ENCODE data around the gene ARL5C.

Gene ARL5C

DNA sequence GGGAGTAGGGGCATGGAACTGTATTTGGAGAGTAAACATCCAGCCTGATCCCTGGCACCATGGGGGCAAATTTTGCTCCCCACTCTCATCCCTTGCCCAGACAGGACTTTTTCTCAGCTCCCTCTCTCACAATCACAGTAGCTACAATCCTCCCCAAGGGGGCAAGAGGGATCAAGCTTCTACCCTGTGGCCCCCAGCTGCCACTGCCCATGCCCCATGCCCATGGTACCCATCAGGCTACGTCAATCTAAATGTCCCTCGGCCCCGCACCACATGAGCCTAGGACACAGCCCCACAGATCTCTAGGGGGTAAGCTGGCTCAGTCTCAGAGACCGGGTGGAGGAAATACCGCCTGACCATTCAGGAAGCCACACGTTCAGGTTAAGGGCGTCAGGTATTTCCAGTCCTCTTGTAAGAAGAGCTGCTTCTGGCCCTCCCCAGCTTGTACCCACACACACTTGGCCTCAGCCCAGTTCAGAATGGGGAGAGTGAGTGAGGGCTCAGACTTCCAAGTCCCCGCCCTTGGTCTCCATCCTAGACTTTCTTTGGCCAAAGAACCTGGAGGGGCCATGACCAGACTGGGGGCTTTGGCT, 29.7 kb upstream of the ARL5C start:
- Histone ChIP-seq H3K4me3 (peak overlapping the region in 2 of 7 experiments; percentile 60 to 74), H3K27ac (peak overlapping the region in 15 of 21 experiments; percentile 16 to 100 (median 82))

DNA sequence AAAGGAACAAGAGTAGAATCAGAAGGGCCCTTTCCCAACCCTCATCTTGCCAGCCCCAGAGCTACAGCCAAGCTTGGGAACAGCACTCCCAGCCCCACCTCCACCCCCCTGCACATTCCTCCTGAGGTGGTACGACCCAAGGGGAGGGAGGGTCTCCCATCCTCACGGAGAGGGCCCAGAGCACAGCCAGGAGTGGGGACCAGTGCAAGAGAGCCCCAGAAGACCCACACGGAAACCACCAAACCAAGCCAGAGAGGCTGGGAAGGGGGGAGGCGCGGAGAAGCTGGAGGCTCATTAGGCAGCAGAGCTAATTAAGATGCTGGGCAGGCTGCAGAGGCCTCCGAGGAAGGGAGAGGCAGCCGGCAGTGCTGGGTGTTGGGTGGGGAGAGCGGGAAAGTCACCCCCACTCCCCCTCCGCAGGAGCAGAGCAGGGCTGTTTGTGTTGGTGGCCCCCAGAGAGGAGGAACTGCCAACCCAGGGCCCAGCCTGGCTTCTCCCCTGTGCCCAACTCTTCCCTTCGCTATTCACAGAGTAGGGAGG, 29.1 kb upstream of the ARL5C start:
- Histone ChIP-seq H3K4me3 (peak overlapping the region in 1 of 7 experiments; percentile 74), H3K27ac (peak overlapping the region in 13 of 21 experiments; percentile 16 to 100 (median 79))

DNA sequence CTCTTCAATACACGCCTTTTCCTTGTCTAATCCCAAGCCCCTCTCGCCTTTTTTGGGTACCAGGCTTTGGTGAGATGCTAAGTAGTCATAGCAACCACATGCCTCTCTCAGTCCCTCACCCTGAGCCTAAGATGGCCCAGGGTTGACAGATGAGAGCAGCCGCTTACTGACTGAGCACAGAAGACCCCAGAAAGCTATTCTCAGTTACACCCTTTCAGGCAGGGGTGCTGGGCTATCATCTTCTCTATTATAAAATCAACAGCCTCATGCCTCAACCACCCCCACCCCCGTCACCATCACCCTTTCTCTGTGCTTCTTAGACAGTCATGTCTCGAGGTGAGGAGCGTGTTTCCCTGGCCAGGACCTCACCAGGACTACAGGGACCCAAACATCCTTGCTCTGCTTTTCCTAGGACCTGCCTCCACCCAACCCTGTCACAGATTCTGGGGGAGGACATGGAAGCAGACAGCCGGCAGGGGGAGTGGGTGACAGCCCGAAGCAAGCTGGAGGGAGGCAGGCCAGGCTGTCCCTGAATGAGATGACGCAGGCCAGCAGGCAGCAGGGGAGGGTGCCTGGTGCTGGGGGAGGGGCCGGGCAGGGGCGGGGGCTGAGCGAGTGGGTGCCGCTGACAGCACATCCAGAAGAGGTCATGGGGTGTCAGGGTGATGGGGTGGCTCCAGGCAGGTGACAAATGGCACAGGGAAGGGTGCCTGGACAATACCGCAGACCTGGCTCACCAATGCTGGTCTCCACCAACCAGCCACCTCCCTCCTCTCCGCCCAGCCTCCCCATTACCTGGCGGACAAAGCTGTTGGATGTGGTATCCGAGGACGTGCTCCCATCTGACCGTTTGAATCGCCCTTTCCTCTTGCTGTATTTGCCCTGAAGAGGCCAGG, 28.4 kb upstream of the ARL5C start:
- Histone ChIP-seq H3K27ac (peak overlapping the region in 6 of 21 experiments; percentile 14 to 100 (median 68)), H3K4me3 (no peak overlapping the region)

DNA sequence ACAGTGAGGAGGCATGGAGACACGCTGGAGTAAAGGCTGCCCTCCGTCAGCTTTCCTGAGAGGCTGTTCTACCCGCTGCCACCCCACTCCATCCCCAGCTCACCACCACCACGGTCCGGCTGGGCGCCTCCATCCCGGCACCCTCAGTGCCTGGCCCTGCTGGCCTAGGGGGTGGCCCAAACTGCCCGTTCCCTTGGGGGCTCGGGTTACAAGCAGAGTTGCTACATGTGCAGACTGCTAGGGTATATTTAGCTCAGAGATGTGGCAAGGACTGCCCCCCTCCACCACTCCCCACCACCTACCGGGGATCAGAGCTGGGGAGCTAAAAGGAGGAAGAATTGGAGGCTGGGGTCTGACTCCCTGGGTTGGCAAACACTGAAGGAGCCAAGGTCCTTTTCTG, 27.4 kb upstream of the ARL5C start:
- no peak overlapping the region for H3K4me3 ChIP-seq
- no peak overlapping the region for H3K27ac ChIP-seq

DNA sequence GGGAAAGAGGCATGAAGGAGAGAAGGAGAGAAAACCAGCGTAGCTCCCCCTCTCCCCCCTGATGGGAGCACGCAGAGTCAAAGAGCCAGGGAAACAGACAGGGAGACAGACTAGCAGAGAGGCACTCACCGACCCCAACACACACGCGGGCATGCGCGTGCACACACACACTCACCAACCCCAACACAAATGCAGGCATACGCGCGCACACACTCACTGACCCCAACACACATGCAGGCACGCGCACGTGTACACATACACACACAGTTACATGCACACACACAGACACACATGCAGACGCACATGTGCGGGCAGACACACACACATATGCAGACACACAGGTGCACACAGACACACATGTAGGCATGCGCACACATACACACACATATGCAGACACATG, 26.9 kb upstream of the ARL5C start:
- H3K4me3 ChIP-seq = no peak overlapping the region
- H3K27ac ChIP-seq = no peak overlapping the region

DNA sequence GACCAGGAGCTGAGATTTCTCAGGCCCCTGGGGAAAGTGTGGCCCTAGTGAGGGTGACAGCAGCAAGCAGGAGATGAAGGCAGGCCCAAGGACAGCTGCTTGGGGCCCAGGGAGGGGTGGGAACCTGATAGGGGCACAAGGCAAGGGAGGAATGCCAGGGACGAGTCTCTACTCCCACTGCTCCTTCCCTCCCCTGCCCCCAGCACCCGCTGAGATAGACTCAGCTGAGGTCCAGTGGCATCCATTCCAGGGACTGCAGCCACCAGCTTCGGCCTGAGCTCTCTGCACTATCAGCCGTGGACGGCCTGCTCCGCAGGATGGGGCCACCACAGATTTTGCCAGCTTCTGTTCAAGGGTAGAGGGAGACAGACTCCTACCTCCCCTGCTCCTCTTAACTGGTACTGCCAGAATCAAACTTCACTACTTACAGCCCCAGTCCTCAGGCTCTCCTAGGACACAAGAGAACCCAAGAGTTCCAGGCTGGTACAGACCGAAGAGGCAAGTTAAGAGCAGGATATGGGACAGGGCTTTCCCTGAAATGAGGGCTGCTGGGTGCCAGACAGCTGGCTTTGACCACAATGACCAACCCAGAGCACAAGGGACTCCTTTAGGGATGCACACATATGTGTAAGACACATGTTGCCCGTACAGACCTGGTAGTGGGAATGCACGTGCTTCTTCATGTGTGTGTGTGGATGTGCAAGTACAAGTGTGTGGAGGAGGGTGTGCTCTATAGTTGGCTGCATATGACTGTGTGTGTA, 26.0 kb upstream of the ARL5C start:
- H3K27ac ChIP-seq = no peak overlapping the region

DNA sequence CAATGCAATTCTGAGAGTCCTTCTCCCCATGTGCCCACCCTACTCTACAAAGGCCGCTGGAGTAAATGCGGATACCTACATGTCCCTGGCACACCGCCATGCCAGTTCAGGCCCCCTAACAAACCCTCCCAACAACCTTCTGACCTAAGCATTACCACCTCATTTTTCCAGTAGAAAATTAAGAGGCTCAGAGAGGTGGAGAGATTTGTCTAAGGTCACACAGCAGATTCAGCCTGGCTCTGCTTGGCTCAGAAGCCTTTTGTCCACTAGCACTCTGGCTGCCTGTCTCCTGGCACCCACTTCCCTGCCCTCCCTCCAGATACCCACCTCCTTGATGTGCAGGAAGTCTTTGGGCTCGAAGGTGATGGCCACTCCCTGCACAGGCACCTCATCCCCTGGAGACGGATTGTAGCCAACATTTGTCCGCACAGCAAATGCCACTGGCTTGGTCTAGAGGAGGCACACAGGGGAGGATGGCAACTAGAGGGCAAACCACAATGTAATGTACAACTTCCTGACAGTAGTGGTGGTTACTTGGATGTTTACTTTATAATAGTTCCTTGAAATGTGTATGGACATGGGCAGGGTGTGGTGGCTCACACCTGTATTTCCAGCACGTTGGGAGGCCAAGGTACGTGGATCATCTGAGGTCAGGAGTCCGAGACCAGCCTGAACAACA, 21.3 kb upstream of the ARL5C start:
- Histone ChIP-seq H3K4me3 (no peak overlapping the region), H3K27ac (no peak overlapping the region)

More for the DNA sequence above, 26.0 kb upstream of the ARL5C start:
- no peak overlapping the region for H3K4me3 ChIP-seq

DNA sequence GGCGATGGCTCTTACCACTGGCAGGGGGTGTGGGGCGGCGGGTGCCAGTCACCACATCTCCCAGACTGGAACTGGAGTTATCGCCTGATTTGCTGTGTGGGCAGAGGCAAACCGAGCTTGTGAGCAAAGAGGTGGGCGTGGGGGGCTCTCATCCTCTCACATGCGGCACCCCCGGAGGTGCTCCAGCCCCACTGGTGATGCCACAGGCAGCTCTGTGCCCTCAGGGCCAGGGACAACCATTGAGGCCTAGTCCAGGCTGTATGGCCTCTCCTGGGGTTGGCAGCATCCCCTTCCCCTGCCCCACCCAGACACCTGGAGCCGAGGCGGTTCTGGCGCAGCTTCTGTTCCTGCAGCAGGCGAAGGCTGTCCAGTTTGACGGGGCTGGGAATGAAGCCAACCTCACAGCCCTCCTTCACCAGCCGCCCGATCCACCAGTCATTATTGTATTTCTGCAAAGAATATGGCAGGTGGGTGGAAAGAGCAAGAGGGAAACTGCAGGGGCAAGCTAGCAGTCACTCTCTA, 20.6 kb upstream of the ARL5C start:
- no peak overlapping the region for H3K4me3 ChIP-seq
- no peak overlapping the region for H3K27ac ChIP-seq

DNA sequence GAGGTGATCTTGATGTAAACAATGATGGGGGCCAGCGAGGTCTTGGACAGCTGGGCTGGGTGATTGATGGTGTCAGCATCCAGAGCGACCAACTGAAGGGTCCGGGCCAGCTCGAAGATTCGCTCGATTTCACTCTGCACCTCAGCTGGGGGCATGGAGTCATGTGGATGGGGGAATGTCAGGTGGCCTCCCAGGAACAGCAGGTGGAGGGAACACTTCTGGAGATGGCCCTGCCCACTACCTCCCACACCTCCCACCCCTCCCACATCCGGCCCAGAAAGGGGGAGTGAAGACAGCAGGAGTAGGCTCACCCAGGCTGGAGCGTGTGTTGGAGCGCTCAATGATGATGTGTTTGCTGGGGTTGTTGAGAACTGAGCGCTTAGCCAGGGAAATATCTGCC, 17.8 kb upstream of the ARL5C start:
- no peak overlapping the region for H3K4me3 ChIP-seq
- H3K27ac ChIP-seq = no peak overlapping the region

DNA sequence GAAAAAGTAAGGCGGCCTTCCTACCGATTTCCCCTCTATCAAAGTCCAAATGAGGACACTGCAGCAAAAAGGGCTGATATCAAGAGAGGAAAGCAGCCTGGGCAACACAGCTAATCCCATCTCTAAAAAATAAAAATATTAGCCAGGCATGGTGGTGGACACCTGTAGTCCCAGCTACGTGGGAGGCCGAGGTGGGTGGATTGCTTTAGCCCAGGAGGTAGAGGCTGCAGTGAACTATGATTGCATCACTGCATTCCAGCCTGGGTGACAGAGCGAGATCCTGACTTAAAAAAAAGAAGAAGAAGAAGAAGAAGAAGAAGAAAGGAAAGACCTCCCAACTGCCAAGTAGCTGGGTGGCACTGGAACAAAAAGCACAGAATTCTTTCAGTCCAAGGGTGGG, 17.1 kb upstream of the ARL5C start:
- H3K27ac ChIP-seq = no peak overlapping the region

DNA sequence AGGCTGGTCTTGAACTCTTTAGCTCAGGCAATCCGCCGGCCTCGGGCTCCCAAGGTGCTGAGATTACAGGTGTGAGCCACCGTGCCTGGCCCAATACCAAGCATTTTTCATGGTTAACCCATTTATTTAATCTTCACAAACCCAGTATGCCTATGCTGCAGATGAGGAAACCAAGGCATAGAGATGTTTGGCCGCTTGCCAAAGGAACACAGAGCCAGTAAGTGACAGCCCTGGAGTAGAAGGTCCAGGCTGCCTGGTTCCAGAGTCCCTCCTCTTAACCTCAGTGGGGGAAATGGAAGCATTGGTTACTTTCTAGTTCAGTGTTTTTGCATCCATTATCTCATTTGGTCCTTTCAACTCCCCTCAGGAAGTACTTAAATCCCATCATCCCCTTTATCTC, 15.3 kb upstream of the ARL5C start:
- no peak overlapping the region for H3K27ac ChIP-seq
- H3K4me3 ChIP-seq = no peak overlapping the region

More for the DNA sequence above, 17.1 kb upstream of the ARL5C start:
- no peak overlapping the region for H3K4me3 ChIP-seq

DNA sequence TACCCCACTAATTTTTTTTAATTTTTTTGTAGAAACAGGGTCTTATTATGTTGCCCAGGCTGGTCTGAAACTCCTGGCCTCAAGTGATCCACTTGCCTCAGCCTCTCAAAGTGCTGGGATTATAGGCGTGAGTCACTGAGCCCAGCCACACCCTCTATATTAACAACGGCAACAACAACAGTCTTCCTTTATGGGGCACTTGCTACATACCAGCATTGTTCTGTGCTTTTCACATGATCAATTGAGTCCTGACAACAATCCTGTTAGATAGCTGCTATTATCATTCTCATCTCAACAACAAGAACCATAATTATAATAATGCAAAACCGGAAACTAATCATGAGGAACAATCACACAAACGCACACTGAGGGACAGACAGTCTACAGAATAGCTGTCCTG, 12.6 kb upstream of the ARL5C start:
- peak overlapping the region in 3 of 21 experiments; percentile 5 to 62 (median 17) for H3K27ac ChIP-seq

DNA sequence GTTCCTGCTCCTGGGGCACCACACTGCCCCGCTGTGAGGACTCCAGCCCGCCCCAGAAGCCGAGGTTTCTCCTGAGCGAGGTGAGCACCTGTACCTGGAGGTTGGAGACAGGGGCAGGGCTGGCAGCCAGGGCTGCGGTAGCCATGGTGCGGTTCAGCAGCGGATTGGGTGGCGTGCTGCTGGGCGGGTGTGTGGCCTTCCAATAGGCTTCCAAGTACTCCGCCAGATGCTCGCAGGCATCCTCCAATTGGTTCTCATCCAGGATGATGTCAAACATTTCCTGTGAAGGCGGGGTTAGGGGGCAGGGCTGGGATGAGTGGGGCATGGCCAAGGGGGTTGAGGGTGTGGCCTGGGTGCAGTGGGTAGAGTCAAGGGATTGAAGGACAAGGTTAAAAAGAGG, 11.3 kb upstream of the ARL5C start:
- Histone ChIP-seq H3K27ac (no peak overlapping the region), H3K4me3 (no peak overlapping the region)

More for the DNA sequence above, 12.6 kb upstream of the ARL5C start:
- no peak overlapping the region for H3K4me3 ChIP-seq

DNA sequence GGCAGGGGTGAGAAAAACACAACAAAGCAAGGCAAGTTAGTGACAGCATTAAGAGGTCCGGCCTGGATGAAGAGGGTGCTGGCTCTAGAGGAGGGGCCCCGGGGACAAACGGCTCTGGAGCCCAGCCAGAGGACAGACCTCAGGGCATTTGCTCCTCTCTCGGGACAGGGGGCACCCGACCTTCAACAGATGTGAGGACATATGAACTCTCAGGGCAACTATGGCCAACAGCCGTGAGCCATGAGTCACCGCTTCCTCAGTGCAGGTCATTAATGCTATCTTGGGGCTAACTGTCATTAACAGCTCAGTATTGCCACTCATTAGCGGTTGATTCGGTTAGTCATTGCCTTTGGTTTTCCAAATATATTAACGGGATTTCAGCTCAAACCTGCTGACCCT, 9.7 kb upstream of the ARL5C start:
- no peak overlapping the region for H3K4me3 ChIP-seq
- H3K27ac ChIP-seq = no peak overlapping the region

DNA sequence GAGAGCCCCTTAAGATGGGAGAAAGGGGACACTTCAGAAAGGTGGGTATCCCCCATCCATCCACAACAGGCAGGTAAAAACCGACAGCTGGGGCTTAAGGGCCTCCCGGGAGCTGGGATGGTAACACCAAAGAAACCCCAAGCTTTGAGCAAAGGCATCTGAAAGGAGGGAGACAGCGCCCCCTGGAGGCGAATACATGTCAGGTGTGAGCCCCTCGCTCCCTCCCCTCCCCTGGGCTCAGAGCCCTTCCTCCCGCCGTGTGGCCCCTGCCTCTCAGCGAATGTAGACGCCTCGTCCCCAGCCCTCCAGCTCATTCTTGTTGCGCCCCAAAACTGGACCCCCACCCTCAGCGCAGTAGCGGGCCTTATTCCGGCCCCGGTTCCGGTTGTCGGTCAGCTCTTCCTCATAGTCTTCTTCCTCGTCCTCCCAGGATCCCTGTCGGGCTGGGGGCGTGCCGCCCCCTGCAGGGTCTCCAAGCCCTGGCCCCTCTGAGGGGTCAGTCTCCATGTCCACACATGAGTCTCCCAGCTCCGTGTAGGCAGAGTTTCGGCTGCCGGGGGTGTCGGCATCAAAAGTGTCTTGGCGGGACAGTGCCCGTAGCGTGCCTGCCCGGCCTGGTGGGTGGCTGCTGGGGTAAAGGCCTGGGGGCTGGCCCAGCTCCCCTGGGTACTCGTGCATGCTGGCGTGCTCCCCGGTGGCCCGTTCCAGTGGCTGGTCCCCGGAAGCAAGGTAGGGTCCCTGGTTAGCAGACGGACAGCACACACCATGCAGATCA, 9.1 kb upstream of the ARL5C start:
- Histone ChIP-seq H3K4me3 (no peak overlapping the region), H3K27ac (no peak overlapping the region)

DNA sequence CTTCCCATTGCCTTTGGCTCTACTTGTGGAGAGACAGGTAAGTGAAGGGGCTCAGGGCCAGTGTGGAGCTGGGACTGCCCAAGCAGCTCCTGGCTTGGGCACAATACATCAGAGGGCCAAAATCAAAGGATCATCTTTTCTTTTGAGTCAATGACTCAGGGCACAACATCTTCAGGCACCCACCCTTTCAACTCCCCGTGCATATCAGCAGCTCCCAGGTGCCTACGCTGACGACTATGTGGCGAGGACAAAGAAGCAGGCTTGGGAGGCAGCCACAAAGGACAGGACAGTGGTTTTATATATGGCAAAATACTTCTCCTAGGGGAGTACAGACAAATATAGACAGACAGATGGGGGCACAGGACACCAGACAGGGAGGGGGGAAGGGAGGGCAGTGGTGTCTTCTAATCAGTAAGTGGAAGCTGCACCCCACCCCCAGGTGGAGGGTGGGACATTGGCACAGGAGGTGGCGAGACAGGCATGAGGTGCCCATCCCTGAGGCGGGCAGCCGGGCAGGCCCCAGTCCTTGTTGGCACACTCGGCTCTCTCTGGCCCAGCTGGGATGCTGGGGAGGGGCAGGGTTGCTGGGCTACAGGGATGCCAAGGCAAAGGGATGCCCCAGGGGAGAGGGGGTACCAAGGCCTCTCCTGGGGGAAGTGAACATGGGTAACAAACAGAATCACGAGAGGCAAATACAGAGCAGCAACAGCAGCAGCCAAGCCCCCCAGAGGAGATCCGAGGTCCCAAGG, 7.7 kb upstream of the ARL5C start:
- no peak overlapping the region for H3K27ac ChIP-seq

DNA sequence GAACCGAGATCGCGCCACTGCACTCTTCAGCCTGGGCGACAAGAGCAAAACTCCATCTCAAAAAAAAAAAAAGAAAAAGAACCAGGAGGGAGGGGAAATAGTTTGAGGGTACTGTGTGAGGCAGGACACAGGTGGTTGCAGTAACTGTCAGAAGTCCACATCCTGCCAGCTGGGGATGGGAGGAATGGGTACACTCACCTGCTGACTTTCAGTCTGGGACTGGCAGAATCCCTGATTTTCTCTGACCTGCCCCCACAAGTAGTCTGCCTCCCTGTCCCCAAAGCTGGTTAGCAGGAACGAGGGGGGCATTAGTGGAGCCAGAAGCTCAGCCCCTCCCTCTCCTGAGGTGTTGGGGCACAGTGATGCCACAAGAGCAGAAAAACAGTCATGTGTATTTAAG, 7.1 kb upstream of the ARL5C start:
- Histone ChIP-seq H3K27ac (no peak overlapping the region), H3K4me3 (no peak overlapping the region)

More for the DNA sequence above, 7.7 kb upstream of the ARL5C start:
- H3K4me3 ChIP-seq = no peak overlapping the region

DNA sequence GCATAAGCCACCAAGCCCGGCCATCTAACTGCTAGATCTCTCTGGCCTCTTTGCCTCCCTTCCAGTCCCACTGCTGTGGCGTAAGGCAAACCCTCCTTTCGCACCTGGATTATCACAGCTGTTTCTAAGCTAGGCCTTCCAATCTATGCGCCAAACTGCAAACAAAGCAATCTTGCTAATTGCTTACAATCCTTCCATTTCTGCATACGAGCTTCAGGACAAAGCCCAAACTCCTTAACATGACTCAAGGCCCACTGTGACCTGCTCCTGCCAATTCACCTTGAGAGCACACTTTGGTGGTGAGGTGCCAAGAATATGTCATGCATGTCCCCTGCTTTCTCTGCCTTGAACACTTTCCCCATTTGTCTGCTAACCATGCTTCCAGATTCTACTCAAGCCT, 6.0 kb upstream of the ARL5C start:
- H3K4me3 ChIP-seq = no peak overlapping the region

More for the DNA sequence above, 6.0 kb upstream of the ARL5C start:
- H3K27ac ChIP-seq = no peak overlapping the region
